HAP-1 (cell line): ENCODE data around the gene TECR.
"Not testable (repeated sequence)": the region's sequence is repeated elsewhere in the genome, so short reads cannot be mapped to it uniquely, and the experiment has no call there.

Experiments
- DNase-seq, 2 experiments: peaks; one replicate each; pipeline ENCODE4 v3.0.0-alpha.2; 2016 to 2020; ENCODE audit warnings: low spot score in 2 of 2
- H3K27me3 ChIP-seq: fragments of 250-450 bp; sonication (Bioruptor Pico); 2 replicates; pipeline ENCODE4 v1.5.1; 2020; ENCODE audit warnings: low read depth, mild to moderate bottlenecking, moderate library complexity
- H3K36me3 ChIP-seq: fragments of 250-450 bp; sonication (Bioruptor Pico); replicated peaks from 2 replicates; pipeline ENCODE4 v1.5.1; 2020; ENCODE audit warnings: mild to moderate bottlenecking
- H3K4me1 ChIP-seq: fragments of 250-450 bp; sonication (Bioruptor Pico); 2 replicates; pipeline ENCODE4 v1.5.1; 2020; ENCODE audit warnings: mild to moderate bottlenecking
- H3K4me3 ChIP-seq: fragments of 250-450 bp; sonication (Bioruptor Pico); 2 replicates; pipeline ENCODE4 v1.5.1; 2020; ENCODE audit warnings: mild to moderate bottlenecking, moderate library complexity
- H3K9me3 ChIP-seq: fragments of 250-450 bp; sonication (Bioruptor Pico); 2 replicates; pipeline ENCODE4 v1.5.1; 2020; ENCODE audit warnings: mild to moderate bottlenecking, moderate library complexity
- in situ Hi-C: fragments of 300-500 bp; cut with MboI; formaldehyde crosslinking; loops from 3 replicates; pipeline ENCODE4 v1.14.3; 2020; ENCODE audit warnings: low sequenced_read_pairs, inconsistent platforms, mixed read lengths

The TECR gene

DNA sequence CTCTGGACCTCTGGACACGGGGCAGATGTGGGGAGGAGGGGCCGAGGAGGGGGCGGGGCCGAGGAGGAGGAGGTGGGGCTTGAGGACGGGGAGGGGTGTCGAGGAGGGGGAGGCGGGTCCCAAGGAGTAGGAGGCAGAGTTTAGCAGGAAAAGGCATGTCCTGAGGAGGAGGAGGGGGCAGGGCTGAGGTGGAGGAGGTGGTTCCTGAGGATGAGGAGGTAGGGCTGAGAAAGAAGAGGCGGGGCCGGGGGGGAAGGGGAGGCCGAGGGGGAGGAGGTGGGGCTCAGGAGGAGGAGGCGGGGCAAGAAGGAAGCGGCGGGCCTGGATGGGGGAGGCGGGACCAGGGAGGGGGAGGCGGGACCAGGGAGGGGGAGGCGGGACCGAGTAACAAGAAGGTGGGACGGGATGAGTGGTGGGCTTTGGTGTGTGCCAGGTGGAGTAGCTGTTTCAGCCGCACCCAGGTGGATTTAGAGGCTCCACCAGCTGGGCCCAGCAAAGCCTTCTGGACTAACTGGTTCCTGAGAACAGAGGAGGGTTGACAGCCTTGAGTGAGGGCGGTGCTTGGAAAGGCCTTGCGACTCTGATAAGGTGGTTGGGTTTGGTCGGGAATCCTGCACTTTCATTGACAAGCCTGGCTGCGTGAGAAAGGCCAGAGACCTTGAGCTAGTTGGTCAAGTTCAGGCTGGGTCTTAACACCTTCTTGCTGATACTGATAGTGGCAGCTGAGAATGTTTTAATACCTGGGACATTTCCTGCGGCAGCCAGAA lies 7.7 kb downstream of the TECR start:
- DNase-seq = peak; percentile 77 to 93
- Histone ChIP-seq H3K36me3 (no peaks in the 10 kb centered on the region), H3K9me3 (no peaks in the 10 kb centered on the region), H3K4me1 (peaks cover 5% of the 10 kb centered on the region; the same call in 1 of the 2 replicates), H3K4me3 (no peak overlapping the region), H3K27me3 (no peaks in the 10 kb centered on the region)
- in situ Hi-C loops = no loop called here

DNA sequence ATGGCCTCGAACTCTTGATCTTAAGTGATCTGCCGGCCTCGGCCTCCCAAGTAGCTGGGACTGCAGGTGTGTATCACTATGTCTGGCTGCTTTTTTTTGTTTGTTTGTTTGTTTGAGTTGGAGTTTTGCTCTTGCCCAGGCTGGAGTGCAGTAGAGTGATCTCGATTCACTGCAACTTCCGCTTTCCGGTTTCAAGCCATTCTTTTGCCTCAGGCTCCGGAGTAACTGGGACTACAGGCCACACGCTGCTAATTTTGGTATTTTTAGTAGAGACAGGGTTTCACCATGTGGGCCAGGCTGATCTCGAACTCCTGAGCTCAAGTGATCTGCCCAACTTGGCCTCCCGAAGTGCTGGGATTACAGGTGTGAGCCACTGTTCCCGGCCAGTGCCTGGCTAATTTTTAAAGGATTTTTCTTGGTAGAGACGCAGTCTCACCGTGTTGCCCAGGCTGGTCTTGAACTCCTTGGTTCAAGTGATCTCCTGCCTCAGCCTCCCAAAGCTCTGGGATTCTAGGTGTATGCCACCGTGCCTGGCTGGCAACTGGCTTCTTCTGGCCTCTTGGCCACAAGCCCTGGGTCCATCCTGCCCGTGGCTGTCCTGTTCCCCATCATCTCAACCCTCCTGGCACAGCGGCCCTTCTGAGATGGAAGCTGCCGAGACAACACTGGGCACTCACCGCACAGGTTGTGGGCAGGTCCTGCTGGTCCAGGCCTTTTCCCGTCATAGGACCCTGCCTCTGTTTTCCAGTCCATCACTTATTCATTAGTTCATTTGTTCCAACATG lies 11.5 kb downstream of the TECR start:
- no peak overlapping the region for H3K4me3 ChIP-seq
- in situ Hi-C loops = no loop called here
- peaks cover 5% of the 10 kb centered on the region; the same call in 1 of the 2 replicates for H3K4me1 ChIP-seq
- H3K27me3 ChIP-seq = no peaks in the 10 kb centered on the region
- no peak for DNase-seq
- no peaks in the 10 kb centered on the region for H3K9me3 ChIP-seq
- H3K36me3 ChIP-seq = no peaks in the 10 kb centered on the region

DNA sequence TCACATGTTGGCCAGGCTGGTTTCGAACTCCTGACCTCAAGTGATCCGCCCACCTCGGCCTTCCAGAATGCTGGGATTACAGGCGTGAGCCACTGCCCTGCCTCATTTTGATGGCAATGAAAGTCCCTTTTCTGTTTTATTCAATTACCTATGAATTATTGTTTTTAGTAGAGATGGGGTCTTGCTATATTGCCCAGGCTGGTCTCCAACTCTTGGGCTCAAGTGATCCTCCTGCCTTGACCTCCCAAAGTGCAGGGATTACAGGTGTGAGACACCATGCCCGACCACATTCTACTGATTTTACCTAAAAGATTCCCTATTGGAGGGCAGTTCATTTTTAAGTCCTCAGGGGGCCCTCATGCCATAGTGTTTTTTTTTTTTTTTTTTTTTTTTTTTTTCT lies 12.6 kb downstream of the TECR start:
- H3K4me1 ChIP-seq, DNase-seq, H3K27me3 ChIP-seq, H3K4me3 ChIP-seq, H3K36me3 ChIP-seq, H3K9me3 ChIP-seq, in situ Hi-C loops: not testable (repeated sequence)

DNA sequence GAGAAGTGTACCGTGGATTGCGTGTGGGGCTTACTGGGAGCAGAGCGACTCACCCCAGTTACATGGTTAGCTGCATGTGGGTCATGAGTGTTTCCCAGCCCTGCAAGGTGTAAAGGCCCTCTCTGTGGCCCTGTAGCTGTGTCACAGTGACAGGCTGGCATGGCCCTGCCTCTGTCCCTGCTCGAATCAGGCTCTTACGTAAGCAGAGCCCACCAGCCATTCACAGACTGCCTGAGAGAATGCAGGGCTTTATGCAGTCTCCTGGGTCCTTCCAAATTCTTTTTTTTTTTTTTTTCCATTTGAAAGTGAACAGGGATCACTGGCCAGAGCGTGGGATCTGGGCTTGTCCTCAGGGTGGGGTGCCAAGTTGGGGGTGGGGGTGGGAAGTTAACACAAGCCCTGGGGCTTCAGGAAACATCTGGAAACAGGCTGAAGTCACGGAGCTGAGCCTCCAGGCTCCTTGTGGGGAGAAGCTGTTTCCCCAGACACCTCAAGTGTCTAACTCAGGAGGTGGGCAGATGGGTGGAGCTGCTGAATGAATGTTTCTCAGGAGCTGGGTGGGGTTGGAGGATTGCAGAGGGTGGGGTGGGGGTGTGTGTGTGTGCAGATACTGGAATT lies 13.4 kb downstream of the TECR start:
- H3K9me3 ChIP-seq = no peaks in the 10 kb centered on the region
- H3K27me3 ChIP-seq = no peaks in the 10 kb centered on the region
- no peak overlapping the region for H3K4me3 ChIP-seq
- peaks cover 4% of the 10 kb centered on the region; the same call in 1 of the 2 replicates for H3K4me1 ChIP-seq
- H3K36me3 ChIP-seq = peaks cover 2% of the 10 kb centered on the region; the same call in 1 of the 2 replicates
- no peak for DNase-seq
- in situ Hi-C loops = no loop called here

DNA sequence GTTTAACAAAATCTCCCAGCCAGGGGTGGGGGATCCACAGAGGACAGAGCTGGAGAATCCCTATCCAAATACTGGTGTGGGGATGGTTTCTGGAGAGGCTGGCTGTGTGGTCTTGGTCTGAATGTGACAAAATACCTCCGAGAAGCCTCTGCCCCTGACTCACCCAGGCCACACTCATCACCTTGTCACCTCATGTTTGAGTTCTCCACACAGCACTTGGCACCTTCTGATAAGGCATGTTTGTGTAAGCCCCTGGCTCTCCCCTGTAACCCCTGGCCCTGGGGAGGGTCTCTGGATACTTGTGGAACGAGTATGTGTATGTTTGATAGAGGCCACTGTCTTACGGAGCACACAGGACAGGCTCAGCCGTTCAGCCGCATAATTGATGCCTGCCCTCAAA lies 14.7 kb downstream of the TECR start:
- H3K4me3 ChIP-seq = no peak overlapping the region
- H3K27me3 ChIP-seq = no peaks in the 10 kb centered on the region
- in situ Hi-C loops = no loop called here
- H3K4me1 ChIP-seq = peaks cover 4% of the 10 kb centered on the region; the same call in 1 of the 2 replicates
- H3K9me3 ChIP-seq = no peaks in the 10 kb centered on the region
- no peak for DNase-seq
- H3K36me3 ChIP-seq = peaks cover 2% of the 10 kb centered on the region; the same call in 1 of the 2 replicates

DNA sequence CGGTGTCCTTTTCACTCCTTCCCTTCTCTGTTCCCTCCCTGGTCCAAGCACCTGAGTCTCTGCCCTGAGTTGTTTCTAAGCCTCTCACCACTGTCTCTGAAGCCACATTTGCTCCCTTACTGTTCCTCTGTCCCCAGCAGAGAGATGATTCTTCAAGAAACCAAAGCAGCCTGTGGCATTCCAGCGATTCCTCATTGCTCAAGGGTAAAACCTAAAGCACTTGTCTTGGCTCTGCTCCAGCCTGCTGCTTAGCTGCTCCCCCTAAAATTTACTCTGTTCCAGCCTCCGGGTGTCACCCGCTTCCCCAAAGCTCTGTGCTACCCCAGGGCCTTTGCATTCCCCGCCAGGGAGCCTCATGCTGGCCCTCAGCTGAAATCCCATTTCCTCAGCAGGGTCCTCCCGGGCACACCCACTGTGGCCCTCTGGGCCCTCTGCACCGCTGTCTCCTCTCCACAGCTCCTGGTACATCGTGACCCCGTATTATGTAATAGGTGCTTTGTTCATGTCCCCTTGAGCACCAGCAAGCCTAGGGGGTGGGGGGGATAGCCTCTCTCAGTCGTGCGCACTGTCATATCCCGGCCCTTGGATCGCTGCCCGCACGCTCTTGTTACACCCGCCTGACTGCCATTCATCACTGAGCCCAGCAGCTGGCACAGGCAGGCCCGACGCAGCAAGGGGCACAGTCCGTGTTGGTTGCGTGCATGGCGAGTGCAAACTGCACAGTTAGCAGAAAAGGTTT lies 15.8 kb downstream of the TECR start:
- peaks cover 4% of the 10 kb centered on the region; the same call in 1 of the 2 replicates for H3K4me1 ChIP-seq
- H3K4me3 ChIP-seq = no peak overlapping the region
- no peaks in the 10 kb centered on the region for H3K27me3 ChIP-seq
- H3K9me3 ChIP-seq = no peaks in the 10 kb centered on the region
- no peak for DNase-seq
- in situ Hi-C loops = no loop called here
- H3K36me3 ChIP-seq = peaks cover 2% of the 10 kb centered on the region; the same call in 1 of the 2 replicates

DNA sequence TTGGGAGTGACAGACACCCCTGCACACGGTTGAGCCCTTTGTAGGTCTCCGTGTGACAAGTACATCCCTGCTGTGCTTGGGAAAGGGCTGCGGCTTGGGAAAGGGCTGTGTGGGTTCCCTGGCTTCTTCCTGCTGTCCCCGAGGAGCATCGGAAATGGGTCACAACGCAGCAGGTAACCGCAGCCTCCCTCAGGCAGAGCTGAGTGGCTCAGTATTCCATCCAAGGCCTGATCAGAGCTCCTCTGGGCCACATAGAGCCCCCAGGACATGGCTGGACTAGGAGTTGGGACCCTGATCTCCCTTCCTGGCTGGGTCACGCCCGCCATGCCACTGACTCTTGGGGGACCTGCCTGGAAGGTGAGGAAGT lies 16.3 kb downstream of the TECR start:
- H3K4me1 ChIP-seq = peaks cover 4% of the 10 kb centered on the region; the same call in 1 of the 2 replicates
- in situ Hi-C loops = no loop called here
- peaks cover 2% of the 10 kb centered on the region; the same call in 1 of the 2 replicates for H3K36me3 ChIP-seq
- no peaks in the 10 kb centered on the region for H3K27me3 ChIP-seq
- no peak for DNase-seq
- H3K9me3 ChIP-seq = no peaks in the 10 kb centered on the region
- H3K4me3 ChIP-seq = no peak overlapping the region

DNA sequence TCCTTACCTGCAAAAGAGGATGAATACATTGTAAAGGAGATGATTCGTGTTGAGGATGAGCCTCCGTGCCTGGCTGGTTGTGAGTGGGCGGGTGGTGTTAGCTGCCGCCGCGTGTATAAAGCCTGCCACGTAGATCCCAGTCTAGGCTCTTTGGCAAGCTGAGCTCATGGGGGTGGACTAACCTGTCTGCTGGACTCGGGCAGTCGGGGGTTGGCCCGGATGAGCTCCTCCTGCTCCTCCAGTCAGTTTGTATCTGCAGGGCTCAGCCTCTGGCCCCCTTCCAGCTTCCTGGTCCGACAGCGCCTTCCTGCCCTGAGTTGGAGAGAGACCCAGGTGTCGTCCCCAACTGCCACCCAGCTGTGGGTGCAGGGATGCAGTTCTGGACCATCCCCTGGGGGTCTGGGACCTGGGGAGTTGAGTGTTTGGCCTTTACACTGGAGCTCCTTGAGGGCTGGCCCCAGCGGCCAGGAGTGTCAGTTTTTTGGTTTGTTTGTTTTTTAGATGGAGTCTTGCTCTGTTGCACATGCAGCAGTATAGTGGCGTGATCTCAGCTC lies 20.9 kb downstream of the TECR start:
- H3K4me1 ChIP-seq = peaks cover 4% of the 10 kb centered on the region; the same call in 1 of the 2 replicates
- H3K27me3 ChIP-seq = no peaks in the 10 kb centered on the region

DNA sequence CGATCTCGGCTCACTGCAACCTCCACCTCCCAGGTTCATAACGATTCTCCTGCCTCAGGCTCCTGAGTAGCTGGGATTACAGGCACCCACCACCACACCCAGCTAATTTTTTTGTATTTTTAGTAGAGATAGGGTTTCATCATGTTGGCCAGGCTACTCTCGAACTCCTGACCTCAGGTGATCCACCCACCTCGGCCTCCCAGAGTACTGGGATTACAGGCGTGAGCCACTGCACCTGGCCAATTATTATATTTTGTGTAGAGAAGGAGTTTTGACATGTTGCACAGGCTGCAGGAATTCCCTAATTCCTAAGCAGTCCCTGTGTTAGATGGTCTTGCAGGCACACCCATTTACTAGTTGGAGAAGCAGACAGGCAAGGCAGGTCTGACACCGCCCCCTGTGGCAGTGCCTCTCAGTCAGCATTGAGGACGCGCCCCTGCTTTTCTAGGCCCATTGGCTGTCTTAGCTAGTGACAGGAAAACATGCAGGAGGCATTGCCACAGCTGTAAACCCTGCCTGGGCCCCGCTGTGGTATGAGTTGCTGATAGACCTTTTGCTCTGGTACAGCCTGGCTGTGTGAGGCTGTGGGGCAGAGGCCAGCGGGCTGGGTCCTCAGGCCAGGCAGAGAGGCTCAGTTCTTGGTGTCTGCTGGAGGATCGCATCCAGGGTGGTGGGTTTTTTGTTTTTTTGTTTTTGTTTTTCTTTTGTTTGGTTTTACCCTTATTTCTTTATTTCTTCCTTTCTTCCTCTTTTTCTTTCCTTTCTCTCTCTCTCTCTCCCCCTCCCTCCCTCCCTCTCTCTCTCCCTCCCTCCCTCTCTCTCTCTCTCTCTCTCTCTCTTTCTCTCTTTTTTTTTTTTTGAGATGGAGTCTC lies 22.0 kb downstream of the TECR start:
- H3K27me3 ChIP-seq, H3K36me3 ChIP-seq, H3K4me3 ChIP-seq, H3K4me1 ChIP-seq, H3K9me3 ChIP-seq, in situ Hi-C loops: not testable (repeated sequence)
- DNase-seq = peak in 1 of 2 experiments; percentile 61

More for the DNA sequence above, 20.9 kb downstream of the TECR start:
- in situ Hi-C loops = no loop called here
- DNase-seq = no peak
- Histone ChIP-seq H3K36me3 (peaks cover 2% of the 10 kb centered on the region; the same call in 1 of the 2 replicates), H3K4me3 (no peak overlapping the region), H3K9me3 (no peaks in the 10 kb centered on the region)

DNA sequence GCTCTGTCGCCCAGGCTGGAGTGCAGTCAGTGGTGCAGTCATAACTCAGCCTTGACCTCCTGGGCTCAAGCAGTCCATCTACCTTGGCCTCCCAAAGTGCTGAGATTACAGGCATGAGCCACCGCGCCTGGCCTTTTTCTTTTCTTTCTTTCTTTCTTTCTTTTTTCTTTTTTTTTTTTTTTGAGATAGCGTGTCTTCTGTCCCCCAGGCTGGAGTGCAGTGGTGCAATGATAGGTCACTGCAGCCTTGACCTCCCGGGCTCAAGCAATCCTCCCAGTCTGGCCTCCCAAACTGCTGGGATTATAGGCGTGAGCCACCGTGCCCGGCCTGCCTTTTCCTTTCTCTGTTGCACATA lies 22.6 kb downstream of the TECR start:
- DNase-seq, H3K36me3 ChIP-seq, H3K9me3 ChIP-seq, H3K27me3 ChIP-seq, H3K4me1 ChIP-seq, in situ Hi-C loops, H3K4me3 ChIP-seq: not testable (repeated sequence)

DNA sequence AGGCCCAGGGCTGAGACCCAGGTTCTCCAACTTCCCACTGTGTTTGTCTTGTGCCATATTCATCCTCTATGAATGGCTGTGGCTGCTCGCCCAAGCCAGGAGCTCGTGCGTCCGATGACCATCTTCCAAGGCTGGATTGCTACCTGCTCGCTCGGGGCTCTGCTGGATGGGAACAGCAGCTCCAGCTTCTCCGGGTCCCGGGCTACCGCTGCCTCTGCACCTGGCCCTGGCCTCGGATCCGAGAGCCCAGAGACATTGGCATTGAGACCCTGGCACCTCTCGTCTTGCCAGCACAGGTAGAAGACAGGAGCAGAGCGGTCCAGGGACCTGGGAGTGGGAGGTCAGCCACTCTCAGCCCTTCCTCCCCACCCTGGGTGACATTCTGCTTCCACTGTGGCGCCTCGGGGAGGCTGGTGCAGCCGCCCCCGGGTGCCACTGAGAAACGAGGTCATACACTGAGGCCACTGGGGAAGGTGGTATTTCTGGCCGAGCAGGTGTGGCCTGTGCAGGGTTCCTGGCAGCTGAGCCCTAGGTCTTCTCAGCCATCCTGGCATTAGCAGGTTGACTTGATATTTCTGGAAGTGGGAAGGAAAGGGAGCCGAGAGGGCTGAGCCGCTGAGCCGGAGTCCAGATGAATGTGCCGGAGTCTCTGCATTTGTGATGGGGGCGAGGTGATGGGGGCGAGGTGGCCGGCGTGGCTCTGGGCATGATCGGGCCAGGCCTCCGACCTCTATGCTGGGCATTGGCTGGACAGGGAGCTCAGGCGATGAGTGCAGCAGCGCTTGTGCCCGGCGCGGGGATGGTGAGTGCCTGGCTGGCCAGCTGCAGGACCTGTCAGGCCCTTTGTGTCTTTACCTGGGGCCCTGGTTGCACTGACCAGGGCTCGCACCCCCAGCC lies 23.9 kb downstream of the TECR start:
- no peak for DNase-seq
- H3K27me3 ChIP-seq = no peaks in the 10 kb centered on the region
- in situ Hi-C loops = no loop called here

DNA sequence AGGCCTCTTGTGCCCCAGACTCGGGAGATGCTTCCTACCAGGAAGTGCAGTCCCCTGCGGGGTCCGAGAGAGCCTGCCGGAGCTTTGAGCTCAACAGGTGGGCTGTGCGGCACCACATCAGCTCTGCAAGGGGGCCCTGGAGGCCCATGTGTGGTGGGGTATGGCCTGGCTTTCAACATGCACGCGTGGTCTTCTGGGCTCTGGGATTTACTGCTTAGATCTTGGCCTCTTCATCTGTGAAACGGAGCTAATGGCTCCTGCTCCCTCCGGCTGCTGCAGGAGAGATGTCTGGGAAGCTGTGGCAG lies 24.5 kb downstream of the TECR start:
- Histone ChIP-seq H3K9me3 (no peaks in the 10 kb centered on the region), H3K4me3 (no peak overlapping the region), H3K4me1 (no peaks in the 10 kb centered on the region; the same call in 1 of the 2 replicates), H3K27me3 (no peaks in the 10 kb centered on the region), H3K36me3 (no peaks in the 10 kb centered on the region)
- no peak for DNase-seq
- in situ Hi-C loops = no loop called here

More for the DNA sequence above, 23.9 kb downstream of the TECR start:
- Histone ChIP-seq H3K4me1 (no peaks in the 10 kb centered on the region; the same call in 1 of the 2 replicates), H3K9me3 (no peaks in the 10 kb centered on the region), H3K36me3 (no peaks in the 10 kb centered on the region), H3K4me3 (no peak overlapping the region)
